ENCODE data around the gene RING1. TPM values are rescaled to one million over a fixed set of nuclear protein-coding genes. Genes with fewer than 3 reads are reported as not detected.

The RING1 gene
- total RNA-seq, 1 experiment from 2014 or later: 29.3 TPM

DNA sequence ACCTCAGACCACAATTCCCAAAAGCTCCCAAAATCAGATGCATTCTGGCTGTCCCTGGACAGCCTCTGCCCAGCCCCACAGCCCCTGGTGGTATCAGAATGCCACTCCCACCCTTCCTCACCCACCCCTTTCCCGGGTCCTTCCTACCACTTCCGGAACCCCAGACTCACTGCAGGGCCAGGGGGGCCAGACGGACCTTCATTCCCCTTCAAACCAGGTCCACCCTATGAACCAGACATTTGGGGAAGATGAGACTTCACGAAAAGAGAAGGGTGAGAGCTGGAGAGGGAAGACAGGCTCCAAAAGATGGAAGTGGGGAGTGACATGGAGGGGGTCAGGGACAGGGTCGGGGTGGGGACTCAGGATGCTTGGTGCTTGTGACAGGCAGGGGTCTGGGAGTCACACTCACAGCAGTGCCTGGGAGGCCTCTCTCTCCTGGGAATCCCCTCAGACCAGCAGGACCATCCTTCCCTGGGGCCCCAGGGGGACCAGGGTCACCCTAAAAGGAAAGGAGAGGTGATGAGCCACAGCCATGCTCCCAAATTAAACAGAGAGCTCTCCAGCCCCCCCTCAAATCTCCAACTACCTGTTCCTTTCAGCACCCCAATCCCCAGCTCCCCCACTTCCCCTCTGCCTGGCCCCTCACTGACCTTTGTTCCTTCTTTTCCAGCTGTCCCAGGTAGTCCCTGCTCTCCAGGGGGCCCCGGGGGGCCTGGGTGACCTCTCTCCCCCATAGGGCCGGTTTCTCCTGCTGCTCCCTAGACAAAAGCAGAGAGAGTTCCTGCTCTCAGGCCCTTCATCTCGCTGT is 36.2 kb upstream of the RING1 start:
- DNase-seq (ENCODE audit: low spot score): no peak

DNA sequence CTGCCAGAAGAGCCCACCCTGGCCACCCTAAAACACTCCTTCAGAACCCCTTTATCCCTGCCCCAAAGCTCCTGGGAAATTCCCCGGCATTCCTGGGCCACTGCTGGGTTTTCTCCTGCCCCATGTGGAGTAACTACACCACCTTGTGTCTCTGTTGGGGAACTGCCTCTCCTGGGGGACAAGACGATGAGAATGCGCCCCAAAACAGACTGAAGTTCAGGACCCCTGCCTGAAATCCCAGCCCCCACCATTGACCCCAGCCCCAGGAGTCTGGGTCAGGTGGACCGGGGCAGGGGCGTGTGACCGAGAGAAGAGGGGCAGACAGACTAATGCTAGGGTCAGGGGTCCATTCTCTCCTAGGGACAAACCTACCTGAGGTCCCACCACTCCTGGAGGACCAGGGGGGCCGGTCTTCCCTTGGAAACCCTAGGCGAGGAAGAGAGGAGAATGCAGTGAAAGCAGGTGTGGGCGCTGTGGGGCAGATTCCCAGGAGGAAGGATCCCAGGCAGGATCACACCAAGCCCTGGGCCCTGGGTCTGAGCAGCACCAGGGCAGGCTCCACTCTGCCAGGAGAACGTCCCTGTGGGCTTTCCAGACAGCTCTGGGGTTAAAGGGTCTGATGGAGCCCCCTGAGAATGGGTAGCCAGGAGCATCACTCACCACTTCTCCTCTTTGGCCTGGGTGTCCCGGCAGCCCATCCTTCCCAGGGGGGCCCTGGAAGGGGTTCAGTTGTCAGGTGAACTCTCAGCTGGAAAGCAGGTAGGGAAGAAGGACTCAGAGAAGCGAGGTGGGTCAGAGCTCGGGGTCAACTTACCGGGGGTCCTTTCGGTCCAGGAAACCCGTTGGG is 35.4 kb upstream of the RING1 start:
- no peak for DNase-seq (ENCODE audit: low spot score)

DNA sequence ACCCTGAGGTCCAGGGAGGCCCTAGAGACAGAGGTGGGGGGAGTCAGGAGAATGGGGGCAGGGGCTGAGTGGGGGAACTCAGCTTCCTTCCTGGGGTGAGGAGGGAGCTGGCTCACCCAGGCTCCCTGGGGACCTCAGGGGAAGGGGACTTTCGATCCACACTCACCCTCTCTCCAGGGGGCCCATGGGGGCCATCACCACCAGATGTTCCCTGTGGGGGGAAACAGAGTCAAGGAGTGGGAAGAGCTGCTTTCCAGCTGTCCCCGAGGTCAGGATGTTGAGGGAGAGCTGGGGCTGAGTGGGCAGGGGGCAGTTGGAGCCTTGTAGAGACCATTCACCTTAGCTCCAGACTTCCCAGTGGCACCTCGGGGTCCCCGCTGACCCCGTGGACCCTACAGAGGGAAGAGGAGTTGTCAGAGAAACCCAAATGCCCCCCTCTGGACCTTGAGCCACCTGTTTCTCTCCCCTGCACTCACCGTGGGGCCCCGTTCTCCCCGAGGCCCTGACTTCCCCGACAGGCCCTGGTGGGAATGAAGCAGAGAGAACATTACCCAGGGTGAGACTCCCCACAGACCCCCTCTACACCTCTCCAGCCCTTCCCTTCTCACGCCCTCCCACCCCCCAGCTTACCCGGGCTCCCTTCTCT is 34.6 kb upstream of the RING1 start:
- no peak for DNase-seq (ENCODE audit: low spot score)

DNA sequence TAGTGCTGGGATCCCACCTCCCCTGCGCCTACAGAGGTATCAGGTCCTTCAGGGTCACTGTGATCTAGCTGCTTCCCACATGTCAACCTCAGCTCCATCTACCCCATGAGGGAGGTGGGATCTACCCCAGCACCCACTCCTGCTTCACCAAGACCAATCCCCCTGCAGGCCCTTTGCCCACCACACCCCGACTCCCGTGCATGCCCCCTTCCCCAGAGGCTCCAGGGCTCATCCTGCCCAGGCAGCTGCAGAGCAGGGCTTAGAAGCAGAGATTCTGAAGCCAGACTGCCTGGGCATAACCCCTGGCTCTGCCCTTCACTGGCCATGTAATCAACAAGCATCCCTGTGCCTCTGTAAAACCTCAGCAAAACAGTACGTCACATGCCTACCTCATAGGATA is 33.5 kb upstream of the RING1 start:
- DNase-seq (ENCODE audit: low spot score): no peak

DNA sequence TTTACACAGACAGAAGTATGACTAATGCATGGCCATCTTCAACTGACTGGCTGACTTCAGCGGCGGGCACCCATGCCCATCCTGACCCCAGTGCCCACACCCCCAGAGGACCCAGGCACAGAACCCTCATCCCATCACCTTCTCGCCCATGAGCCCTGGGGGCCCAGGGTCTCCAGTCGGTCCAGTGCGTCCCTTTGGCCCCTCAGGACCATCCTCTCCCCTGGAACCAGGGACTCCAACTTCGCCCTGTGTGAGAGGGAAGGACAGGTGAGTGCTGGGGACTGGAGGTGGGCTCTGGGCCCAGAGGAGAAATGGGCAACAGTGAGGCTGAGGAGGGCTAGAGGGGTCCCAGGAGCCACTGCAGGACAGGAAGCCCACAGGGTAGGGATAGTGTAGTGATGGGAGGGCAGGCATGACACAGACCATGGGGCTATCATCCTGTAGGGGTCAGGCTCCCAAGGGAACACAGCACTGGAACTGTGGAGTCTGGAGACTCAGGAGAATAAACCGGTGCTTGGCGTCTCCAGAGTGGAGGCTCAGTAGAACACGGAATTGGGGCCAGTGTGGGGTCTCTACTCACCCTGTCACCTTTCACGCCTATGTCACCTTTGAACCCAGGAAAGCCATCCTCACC is 32.7 kb upstream of the RING1 start:
- DNase-seq (ENCODE audit: low spot score): no peak

DNA sequence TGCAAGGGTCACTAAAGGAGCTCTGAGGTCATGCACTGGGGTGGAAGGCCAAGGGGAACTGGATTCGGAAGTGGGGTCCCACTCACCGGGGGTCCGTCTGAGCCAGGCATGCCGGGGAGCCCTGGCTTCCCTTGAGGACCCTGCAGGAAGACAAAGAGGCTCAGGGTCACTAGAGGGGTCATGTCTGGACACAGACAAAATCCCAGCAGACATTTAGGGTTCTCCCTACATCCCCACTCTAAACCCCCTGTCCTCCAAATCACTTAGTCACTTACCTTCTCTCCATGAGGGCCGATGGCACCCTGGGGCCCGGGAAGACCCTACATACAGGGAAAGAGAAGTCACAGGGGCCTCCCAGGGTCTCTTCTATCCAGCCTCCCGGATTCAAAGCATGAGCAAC is 31.4 kb upstream of the RING1 start:
- no peak for DNase-seq (ENCODE audit: low spot score)

DNA sequence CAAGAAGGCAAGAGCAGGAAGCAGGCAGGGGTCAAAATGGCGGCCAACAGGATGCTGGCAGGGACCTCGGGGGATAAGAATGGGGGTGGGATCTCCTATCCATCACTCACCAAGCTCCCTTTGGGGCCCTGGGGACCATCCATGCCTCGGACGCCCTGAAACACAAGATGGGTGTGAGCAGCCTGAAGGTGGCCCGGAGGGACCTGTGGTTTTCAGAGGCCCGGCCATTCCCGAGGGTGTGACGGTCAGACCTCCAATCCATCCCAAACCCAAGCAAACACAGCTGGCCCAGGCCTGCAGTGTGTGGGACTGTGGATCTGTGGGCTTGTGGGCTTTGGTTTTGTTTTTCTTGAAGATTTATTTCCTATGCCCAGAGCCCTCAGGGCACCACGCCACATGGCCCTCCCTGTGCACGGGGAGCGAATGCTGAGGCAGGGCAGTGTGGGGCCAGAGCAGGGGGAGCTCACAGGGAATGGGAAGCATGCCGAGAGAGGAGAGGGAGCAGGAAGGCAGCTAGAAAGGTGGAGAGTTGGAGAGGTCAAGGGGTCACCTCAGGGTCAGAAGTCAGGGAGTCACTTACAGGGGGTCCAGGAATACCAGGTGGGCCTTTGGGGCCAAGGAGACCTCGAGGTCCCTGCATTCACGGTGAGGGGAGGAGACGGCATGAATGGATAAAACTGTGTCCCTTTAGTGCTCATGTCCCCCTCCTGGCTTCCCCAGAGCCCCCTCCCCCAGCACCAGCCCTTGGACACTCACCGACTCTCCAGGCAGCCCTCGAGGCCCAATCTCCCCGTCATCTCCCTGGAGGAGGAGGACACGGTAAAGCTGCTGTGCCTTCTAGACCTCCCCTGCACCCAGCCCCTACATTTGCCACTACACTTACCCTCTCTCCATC is 30.5 kb upstream of the RING1 start:
- DNase-seq (ENCODE audit: low spot score): no peak

DNA sequence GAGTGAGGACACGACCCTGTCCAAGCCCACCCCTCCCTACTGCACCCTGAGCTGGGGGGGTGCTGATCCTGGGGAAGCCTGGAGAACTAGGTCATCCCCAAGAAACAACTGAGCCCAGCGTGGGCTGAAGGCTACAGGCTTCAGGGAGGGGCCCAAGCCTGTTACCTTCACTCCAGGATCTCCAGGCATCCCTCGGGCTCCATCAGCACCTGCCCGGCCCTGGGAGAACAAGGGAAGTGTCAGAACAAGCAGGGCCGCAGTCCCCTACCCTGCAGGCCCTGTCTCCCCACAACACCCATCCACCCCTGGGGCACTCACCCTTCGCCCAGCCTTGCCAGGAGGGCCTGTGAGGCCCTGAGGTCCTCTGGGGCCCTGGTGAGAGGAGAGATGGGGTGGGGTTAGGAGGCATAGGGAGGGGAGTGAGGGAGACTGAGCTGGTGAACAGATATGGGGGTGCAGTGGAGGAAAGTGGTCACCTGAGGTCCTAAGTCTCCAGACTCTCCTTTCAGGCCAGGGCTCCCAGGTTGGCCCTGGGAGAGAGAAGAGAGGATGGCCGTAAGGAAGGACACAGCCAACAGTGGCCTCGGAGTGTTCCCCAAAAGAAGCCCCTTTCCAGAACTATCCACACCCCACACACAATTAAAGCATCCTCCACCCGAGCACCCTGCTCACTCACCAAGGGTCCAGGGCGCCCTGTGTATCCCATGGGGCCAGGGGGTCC is 29.4 kb upstream of the RING1 start:
- no peak for DNase-seq (ENCODE audit: low spot score)

DNA sequence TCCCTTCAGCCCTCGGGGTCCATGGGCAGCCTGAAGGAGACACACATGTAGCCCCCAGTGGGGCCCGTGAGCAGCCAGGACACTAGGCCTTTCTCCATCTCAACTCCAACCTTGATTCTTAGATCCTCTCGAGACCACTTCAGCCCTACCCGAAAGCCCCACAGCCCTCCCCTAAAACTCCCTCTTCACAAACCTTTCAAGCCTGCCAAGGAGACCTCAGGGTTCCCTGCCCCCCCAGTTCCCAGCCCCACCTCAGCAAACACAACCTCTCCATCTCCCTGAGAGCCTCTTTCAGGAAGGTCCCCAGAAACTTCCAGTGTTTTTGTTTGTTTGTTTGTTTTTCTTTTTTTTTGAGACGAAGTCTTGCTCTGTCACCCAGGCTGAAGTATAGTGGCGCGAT is 27.2 kb upstream of the RING1 start:
- DNase-seq (ENCODE audit: low spot score): no peak

DNA sequence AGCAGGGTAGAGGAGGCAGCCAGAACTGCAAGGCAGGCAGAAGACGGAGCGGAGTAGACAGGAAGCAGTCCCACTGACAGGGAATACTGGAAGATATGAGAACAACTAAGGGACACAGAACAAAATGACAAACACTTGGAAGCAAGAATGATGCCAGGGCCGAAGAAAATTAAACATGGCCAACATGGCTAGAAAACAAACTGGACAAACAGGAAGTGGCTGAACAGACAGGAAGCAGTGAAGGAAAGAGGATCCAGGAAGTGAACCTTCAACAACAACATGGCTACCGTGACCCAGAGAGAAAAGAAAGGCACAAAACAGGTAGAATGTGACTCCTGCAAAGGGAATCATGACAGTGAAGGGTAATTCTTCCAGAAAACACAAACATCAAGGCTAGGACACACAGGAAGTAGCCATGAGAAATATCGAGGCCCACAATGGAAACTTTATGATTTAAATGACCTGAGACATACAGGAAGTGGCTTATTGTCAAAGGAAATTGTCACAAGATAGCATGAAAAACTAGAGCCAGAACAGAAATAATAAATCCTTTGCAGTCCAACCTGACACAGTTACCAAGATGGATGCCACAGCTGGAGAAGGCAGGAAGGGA is 25.1 kb upstream of the RING1 start:
- no peak for DNase-seq (ENCODE audit: low spot score)

DNA sequence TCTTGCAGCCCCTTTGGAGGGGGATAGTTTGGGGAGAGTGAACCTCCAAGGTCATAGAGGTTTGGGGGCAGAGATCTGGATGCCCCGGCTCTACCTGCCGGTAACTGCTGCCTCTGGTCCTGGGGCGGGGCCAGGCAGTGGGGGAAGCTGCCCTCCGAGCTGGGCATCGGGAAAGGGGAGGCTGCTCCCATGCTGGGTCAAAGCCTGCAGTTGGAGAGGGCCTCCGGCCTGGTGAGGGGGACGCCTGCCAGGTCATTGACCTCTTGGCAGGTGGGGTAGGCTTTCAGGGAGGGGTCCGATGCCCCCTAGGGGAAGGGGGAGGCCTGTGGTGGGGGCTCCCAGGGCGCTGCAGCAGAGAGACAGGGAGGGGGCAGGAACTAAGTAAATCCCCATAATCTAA is 23.1 kb upstream of the RING1 start:
- no peak for DNase-seq (ENCODE audit: low spot score)

DNA sequence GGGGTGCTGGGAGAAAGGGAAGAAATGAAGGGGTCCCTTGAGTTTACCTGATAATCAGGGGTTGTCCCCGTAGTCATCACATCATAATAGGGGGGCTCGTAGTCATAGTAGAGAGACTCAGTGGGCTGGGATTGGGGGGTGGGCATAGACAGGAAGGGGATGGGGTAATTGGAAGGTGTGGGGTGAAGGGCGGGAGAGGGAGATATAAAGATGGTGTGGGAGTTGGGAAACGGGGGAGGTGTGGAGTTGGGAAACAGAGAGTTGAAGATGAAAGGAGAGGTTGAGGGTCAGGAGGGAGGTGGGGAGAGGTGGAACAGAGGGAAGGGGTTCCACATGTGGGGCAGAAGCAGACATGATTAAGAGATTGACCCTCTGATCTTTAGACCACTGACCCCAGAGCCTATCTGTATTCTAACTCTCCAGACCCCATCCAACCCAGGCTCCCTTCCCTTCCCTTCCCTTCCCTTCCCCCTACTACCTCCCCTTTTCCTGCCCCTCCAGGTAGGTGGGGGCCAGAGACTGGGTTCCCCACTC is 22.6 kb upstream of the RING1 start:
- no peak for DNase-seq (ENCODE audit: low spot score)

DNA sequence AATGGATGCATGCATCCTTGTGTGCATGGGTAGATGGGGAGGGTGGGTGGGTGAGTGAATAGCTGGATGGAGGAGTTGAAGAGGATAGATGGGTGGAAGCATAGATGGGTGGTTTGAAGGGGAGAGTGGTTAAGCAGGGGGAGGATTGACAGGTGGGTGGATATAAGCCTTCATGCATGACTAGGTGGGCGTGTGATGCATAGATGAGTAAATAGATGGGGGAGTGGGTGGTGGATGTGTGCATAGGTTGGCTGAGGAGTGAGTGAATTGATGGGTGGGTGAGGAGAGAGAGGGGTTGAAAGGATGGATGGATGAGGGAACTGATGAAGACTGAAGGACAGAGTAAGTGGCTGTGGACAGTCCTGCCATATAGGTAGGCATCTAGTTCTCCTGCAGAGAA is 20.5 kb upstream of the RING1 start:
- DNase-seq (ENCODE audit: low spot score): no peak

DNA sequence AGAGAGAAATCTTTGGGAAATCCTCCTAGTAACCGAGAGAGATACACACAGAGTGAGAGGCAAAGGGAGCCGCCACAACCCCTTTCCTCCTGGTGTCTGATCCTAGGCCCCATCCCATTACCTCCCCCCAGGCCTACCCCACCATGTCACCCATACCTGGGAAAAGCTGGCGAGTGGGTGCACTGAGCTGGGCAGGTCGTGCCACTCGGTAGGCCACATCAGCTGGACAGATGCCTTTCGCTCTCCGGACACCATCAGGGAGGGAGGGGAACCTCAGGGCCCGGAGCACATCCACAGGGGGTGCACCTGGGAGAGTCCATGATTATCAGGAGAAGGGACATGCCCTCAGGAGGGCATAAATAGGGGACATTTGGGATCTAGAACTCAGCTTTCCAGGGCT is 19.1 kb upstream of the RING1 start:
- DNase-seq (ENCODE audit: low spot score): no peak

DNA sequence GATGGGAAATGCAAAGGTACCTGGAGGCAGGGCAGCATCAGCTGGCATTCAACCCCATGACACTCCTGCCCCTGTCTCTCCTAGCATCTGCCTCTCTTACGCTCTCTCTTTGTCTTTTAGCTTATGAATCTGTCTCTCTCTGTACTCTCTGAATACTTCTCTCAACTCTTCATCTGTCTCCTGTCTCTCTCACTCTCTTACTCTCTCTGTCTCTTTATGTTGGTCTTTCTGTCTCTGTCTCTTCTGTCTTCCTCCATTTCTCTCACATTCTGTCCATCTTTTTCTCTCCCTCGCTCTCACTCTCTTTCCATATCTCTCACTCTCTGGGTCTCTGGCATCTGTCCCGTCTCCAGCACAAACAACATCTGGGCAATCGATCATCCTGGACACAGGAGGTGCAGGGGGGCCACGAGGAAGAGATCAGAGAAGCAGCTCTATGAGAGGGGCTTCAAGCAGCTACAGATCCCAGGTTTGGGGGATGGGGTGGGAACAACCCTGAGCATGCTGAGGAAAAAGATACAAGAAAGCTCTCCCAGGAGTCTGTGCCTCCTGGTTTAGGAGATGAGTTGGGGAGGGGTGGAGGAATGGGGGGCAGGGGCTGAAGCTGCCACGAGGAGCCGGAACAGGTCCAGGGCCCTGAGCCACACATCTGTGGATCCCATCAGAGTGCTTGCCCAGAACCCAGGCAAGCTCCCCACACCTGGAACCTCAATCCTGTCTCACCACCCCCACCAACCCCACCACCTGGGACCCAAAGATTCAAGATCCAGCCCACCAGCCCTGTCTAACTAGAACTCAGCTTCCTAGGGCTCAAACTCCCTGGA is 18.5 kb upstream of the RING1 start:
- no peak for DNase-seq (ENCODE audit: low spot score)

DNA sequence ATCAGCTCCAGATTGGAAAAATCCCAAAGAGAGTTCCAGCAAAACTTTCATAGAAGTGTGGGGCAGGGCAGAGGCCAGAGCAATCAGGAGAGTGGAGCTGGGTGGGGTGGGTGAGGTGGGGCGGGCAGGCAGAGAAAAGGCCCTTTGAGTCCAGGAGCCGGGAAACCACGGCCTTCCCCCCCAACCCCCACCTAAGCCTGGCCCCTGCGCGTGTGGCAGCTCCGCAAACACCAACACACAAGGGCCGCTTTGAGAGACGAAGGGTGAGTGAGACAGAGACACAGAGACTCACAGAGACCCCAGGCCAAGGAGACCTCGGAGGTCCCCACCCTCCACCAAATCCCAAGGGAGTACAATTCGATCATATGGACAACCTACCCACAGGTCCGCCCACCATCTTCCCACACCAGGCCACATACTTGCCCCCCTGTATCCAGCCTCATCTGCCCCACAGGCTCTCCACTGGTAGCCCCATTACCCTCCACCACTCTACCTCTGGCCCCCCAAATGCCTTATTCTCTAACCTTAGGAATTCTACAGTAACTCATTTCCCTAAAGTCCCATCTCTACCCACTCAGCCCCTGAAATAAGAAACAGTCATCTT is 17.7 kb upstream of the RING1 start:
- no peak for DNase-seq (ENCODE audit: low spot score)

DNA sequence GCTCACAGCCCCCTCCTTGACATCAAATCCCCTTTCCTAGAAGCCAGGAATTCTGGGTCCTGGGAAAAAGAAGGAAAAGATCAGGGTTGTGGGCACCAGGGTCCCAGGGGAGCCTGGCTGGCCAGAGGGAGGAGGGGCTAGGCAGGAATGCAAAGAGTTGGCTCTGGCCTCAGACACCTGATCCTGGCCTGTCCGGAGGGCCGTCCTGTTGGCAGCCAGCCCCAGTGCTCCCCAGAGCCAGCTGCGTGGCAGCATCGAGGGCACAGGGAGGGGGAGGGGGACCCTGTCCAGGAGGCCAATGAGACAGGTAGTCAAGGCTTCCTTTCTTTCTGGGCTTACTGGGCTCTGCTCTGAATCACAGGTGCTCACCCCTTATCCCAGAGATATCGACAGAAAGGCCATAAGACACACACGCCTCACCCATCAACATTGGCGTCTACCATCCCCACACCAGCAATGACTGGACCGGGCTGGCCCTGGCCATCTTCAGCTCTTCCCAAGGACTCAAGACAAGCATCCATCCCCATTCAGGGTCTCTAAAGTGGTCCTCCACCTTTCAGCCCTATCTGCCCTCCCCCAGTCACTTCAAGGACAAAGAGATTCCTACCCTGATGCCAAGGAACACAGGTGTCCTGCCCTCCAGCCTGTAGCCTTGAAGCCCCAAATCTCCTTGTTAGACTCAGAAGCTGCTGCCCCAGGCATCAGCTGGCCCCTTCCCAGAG is 16.8 kb upstream of the RING1 start:
- DNase-seq (ENCODE audit: low spot score): no peak

Measured in H4 (cell line).